ENCODE results near the gene MCTP1. TPM values are rescaled to one million over a fixed set of nuclear protein-coding genes. Genes with fewer than 3 reads are reported as not detected.
A peak's percentile ranks its signal among the peaks of the same experiment; 100 is the strongest.

MCTP1 gene
- total RNA-seq, 4 donors from 2014 or later: 28.7 to 117 (median 48.2) TPM

DNA sequence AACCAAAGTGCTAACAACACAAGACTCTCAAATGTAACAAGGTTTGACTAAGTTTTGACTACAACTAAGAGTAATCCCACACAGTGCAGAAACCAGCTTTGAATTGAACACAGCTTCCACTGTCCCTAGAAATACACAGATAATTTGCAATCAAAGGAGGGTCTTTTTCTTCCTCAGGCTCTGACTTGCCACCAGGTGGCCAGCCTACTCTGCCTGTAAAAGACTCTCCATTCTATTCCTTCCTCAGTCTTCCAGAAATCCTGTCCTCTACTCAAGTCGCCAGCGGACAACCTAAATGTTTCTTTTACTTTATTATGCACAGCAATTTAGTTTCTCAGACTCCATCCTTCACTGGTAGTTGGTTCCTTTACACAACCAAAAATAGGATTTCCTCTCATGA, 32.2 kb upstream of the MCTP1 start:
- Histone ChIP-seq H3K36me3 (no peaks in the 10 kb centered on the region), H3K4me1 (no peaks in the 10 kb centered on the region), H3K27me3 (no peaks in the 10 kb centered on the region), H3K4me3 (no peak overlapping the region), H3K27ac (no peak overlapping the region), H3K9me3 (no peaks in the 10 kb centered on the region)
- 80 to 82% methylated on average over 2 of the region's 2 CpGs for WGBS, 2 donors
- DNase-seq (ENCODE audit: low spot score in 2 of 2): no peak
- TF ChIP-seq, protein P1, sequence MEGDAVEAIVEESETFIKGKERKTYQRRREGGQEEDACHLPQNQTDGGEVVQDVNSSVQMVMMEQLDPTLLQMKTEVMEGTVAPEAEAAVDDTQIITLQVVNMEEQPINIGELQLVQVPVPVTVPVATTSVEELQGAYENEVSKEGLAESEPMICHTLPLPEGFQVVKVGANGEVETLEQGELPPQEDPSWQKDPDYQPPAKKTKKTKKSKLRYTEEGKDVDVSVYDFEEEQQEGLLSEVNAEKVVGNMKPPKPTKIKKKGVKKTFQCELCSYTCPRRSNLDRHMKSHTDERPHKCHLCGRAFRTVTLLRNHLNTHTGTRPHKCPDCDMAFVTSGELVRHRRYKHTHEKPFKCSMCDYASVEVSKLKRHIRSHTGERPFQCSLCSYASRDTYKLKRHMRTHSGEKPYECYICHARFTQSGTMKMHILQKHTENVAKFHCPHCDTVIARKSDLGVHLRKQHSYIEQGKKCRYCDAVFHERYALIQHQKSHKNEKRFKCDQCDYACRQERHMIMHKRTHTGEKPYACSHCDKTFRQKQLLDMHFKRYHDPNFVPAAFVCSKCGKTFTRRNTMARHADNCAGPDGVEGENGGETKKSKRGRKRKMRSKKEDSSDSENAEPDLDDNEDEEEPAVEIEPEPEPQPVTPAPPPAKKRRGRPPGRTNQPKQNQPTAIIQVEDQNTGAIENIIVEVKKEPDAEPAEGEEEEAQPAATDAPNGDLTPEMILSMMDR (IDR thresholded peaks at IDR 0.05): no peak
- TF ChIP-seq POLR2A (IDR thresholded peaks at IDR 0.05) (no peak), EP300 (IDR thresholded peaks at IDR 0.05) (no peak)

DNA sequence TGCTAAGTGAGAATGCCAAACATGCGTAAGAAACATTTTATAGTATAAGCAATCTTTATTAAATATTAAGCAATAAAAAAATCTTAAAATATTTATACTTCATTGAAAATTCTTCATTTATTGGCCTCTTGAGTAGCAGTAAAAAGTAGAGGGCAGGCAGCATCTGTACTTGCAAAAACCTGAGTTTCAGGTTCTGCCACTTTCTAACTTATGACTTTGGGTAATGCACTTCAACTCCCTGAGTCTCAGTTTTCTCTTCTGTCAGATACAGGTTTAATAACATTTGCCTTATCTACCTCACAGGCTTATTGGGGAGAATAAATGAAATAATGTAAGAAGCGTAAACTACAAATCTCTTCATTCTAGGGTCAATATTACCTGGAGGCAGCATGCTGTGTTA, 19.8 kb upstream of the MCTP1 start:
- no peak overlapping the region for H3K27ac ChIP-seq
- DNase-seq (ENCODE audit: low spot score in 2 of 2): no peak
- 94 to 98% methylated on average over 2 of the region's 2 CpGs for WGBS, 2 donors
- no peaks in the 10 kb centered on the region for H3K36me3 ChIP-seq
- no peaks in the 10 kb centered on the region for H3K9me3 ChIP-seq
- H3K4me3 ChIP-seq: no peak overlapping the region
- H3K4me1 ChIP-seq: no peaks in the 10 kb centered on the region
- no peaks in the 10 kb centered on the region for H3K27me3 ChIP-seq
- TF ChIP-seq POLR2A (IDR thresholded peaks at IDR 0.05) (no peak), EP300 (IDR thresholded peaks at IDR 0.05) (no peak)
- TF ChIP-seq, protein P1 (IDR thresholded peaks at IDR 0.05): no peak

DNA sequence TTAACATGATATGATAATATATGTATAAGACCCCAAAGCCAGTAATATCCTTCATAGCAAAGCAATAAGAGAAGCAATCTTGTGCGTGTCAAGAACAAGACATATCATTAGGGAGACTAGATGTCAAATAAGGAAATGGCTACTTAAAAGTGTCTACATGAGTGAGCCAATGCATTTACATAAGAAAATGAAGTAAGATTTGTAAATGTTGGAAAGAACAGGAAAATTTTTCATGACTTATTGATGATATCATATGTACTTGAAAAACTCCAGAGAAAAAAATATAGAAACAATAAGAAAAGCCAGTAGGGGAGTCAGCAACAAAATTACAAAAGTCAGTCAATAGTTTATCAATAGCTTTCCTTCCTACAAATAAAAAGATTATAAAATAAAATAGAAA, 13.8 kb upstream of the MCTP1 start:
- 90 to 92% methylated on average over 1 of the region's 1 CpG for WGBS, 2 donors
- no peak for DNase-seq (ENCODE audit: low spot score in 2 of 2)

DNA sequence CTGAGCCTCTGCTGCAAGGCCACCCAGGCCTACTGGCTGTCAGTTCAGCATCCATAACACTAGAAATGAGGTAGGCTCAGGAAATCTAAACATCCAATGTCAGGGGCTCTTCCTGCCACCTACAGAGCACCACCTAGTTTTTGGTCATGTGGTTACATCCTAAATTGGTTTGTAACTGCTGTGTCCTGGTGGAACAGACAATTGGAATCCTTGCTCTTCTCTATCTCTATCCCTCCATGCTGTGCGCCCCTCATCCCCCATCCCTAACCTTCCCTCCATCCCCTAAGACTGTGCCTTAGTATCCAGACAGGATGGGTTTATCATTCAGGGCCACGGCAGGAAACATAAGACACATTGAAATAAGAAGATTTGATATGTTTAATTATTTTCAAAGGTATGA, 11.4 kb upstream of the MCTP1 start:
- Histone ChIP-seq H3K4me1 (no peaks in the 10 kb centered on the region), H3K27ac (no peak overlapping the region), H3K36me3 (no peaks in the 10 kb centered on the region), H3K27me3 (no peaks in the 10 kb centered on the region), H3K4me3 (no peak overlapping the region), H3K9me3 (no peaks in the 10 kb centered on the region)
- 84 to 94% methylated on average over 2 of the region's 2 CpGs for WGBS, 2 donors
- DNase-seq (ENCODE audit: low spot score in 2 of 2): no peak
- no peak for TF ChIP-seq EP300 (IDR thresholded peaks at IDR 0.05)
- TF ChIP-seq, protein P1 (IDR thresholded peaks at IDR 0.05): no peak
- no peak for TF ChIP-seq POLR2A (IDR thresholded peaks at IDR 0.05)

More for the DNA sequence above, 13.8 kb upstream of the MCTP1 start:
- H3K4me3 ChIP-seq: no peak overlapping the region
- no peaks in the 10 kb centered on the region for H3K9me3 ChIP-seq
- TF ChIP-seq, protein P1 (IDR thresholded peaks at IDR 0.05): no peak
- TF ChIP-seq EP300 (IDR thresholded peaks at IDR 0.05): no peak
- TF ChIP-seq POLR2A (IDR thresholded peaks at IDR 0.05): no peak
- no peaks in the 10 kb centered on the region for H3K27me3 ChIP-seq
- no peaks in the 10 kb centered on the region for H3K4me1 ChIP-seq
- H3K27ac ChIP-seq: no peak overlapping the region
- no peaks in the 10 kb centered on the region for H3K36me3 ChIP-seq

DNA sequence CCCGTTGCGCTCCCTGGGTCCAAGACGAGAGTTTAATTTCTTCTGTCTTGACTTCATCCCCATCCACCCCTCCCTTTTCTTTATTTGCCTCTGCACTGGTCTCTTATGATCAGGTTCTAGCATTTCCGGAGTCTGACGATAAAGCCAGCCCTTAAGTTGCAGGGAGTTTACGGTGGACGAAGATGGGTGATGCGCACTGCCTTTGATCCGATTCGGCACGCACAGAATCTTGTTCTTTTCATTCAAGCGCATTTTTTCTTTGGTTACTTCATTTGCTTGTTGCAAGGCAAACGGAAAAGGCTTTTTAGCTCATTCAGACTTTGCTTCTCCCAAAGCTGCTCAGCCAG, 488 bp upstream of the MCTP1 start:
- Histone ChIP-seq H3K4me3 (peak overlapping the region; percentile 30 to 71 (median 58)), H3K36me3 (no peaks in the 10 kb centered on the region), H3K9me3 (no peaks in the 10 kb centered on the region), H3K27ac (no peak overlapping the region), H3K27me3 (peaks cover 0 to 64% of the 10 kb centered on the region in 2 donors), H3K4me1 (peaks cover 0 to 26% (median 15%) of the 10 kb centered on the region in 4 donors)
- TF ChIP-seq EP300 (IDR thresholded peaks at IDR 0.05): no peak
- TF ChIP-seq, protein P1 (IDR thresholded peaks at IDR 0.05): no peak
- no peak for TF ChIP-seq POLR2A (IDR thresholded peaks at IDR 0.05)
- WGBS, 2 donors: 3 to 5% methylated on average over 12 to 13 of the region's 13 CpGs
- DNase-seq (ENCODE audit: low spot score in 2 of 2): no peak

Data from tibial nerve (tissue), 4 donors.